ENCODE measurements around the gene TMEM109.

The TMEM109 gene

DNA sequence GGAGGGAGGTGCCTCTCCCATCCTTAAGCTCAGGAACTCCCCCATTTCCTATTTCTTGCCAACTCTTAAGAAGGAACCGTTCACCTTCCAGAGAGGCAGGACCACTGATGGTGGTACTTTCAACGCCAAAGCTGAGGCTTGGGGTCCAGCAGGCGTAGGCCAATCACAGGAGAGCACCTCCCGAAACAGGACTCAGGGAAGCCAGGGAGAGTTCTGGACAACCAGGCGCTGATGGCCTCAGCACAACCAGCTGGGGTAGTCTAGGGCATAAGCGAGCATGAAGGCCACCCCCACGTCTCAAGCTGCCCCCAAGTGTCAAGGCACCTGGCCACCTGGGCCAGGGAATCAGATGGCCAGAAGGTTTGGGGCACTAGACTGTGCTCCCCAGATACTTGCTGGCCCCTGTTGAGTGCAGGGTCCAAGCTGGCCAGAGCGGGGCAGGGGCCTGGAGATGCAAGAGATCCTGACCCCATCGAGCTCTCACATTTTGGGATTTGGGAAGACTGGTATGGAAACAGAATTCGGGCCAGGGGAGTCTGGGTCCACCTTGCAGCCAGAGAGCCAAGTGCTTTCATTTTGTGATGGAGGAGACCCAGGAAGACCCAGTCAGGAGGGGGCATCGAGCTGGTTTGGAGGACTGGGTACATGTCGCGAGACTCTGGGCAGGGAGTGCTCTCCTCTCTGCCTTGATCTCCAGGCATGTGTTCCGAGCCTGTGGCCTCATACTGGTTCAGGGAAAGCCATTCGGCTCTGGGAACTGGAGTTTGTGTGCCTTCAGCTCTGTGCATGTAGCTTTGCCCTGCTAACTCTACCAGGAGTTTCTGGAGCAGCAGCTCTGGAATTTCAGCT, 58.4 kb downstream of the TMEM109 start:
- no peak for DNase-seq
